Liver (tissue), 9 donors: Measurements from ENCODE around the gene PAPOLB. TPM values are rescaled to one million over a fixed set of nuclear protein-coding genes. Genes with fewer than 3 reads are reported as not detected.

Experiments used
- DNase-seq: peaks from one replicate; pipeline ENCODE4 v3.0.0-alpha.2; 2017; ENCODE audit warnings: low spot score
- H3K27ac ChIP-seq, 2 donors: one replicate each; pipeline ENCODE4 v1.7.0; 2013; ENCODE audit warnings: inconsistent platforms in 2 of 2, low read length in 2 of 2, control low read depth in 1 of 2, low read depth in 1 of 2, mild to moderate bottlenecking in 1 of 2
- H3K27me3 ChIP-seq, 4 donors: one replicate each; pipeline versions ENCODE4 v1.6.1 to v1.7.0; 2013; ENCODE audit warnings: low read length in 3 of 4, inconsistent platforms in 1 of 4, mild to moderate bottlenecking in 1 of 4, moderate library complexity in 1 of 4; ENCODE audit not compliant: control insufficient read depth in 4 of 4, insufficient read depth in 4 of 4
- H3K36me3 ChIP-seq, 4 donors: one replicate each; pipeline versions ENCODE4 v1.6.1 to v1.7.0; 2013; ENCODE audit warnings: low read length in 3 of 4, mild to moderate bottlenecking in 3 of 4, low read depth in 1 of 4, moderate library complexity in 1 of 4; ENCODE audit not compliant: control insufficient read depth in 4 of 4, insufficient read depth in 3 of 4
- H3K4me1 ChIP-seq, 4 donors: one replicate each; pipeline versions ENCODE4 v1.6.1 to v1.7.0; 2013; ENCODE audit warnings: low read length in 3 of 4, mild to moderate bottlenecking in 3 of 4, moderate library complexity in 1 of 4; ENCODE audit not compliant: control insufficient read depth in 4 of 4, insufficient read depth in 4 of 4
- H3K4me3 ChIP-seq, 3 donors: one replicate each; pipeline versions ENCODE4 v1.6.1 to v1.7.0; 2013; ENCODE audit warnings: low read length in 3 of 3, control low read depth in 1 of 3, low read depth in 1 of 3, mild to moderate bottlenecking in 1 of 3
- H3K9ac ChIP-seq, 2 donors: one replicate each; pipeline ENCODE4 v1.7.0; 2013; ENCODE audit warnings: low read length in 2 of 2, mild to moderate bottlenecking in 2 of 2, moderate library complexity in 2 of 2, control low read depth in 1 of 2, low read depth in 1 of 2
- H3K9me3 ChIP-seq, 4 donors: one replicate each; pipeline versions ENCODE4 v1.6.1 to v1.7.0; 2013; ENCODE audit warnings: low read length in 3 of 4; ENCODE audit not compliant: control insufficient read depth in 4 of 4
- EGR1 ChIP-seq, 2 donors: IDR thresholded peaks; 2 replicates each; pipeline ENCODE4 v1.6.1; 2016 to 2018; ENCODE audit warnings: antibody characterized with exemption in 2 of 2, low read depth in 2 of 2
- FOXA1 ChIP-seq: IDR thresholded peaks from 2 replicates; pipeline ENCODE4 v1.6.1; 2016; ENCODE audit warnings: antibody characterized with exemption
- FOXA2 ChIP-seq: IDR thresholded peaks from 2 replicates; pipeline ENCODE4 v1.6.1; 2016; ENCODE audit warnings: antibody characterized with exemption
- HNF4G ChIP-seq: IDR thresholded peaks from 2 replicates; pipeline ENCODE4 v1.6.1; 2016; ENCODE audit warnings: antibody characterized with exemption
- JUND ChIP-seq, 2 donors: IDR thresholded peaks; 2 replicates each; pipeline ENCODE4 v1.6.1; 2016; ENCODE audit warnings: antibody characterized with exemption in 2 of 2
- NR2F2 ChIP-seq: IDR thresholded peaks from 2 replicates; pipeline ENCODE4 v1.6.1; 2016; ENCODE audit warnings: antibody characterized with exemption
- RAD21 ChIP-seq, 2 donors: IDR thresholded peaks; 2 replicates each; pipeline ENCODE4 v1.6.1; 2016; ENCODE audit warnings: antibody characterized with exemption in 2 of 2, mild to moderate bottlenecking in 2 of 2
- RXRA ChIP-seq, 2 donors: IDR thresholded peaks; 2 replicates each; pipeline ENCODE4 v1.6.1; 2017 to 2018; ENCODE audit warnings: antibody characterized with exemption in 2 of 2, mild to moderate bottlenecking in 1 of 2
- TAF1 ChIP-seq: conservative IDR thresholded peaks from 2 replicates; pipeline ENCODE4 v1.6.1; 2016; ENCODE audit warnings: antibody characterized with exemption, mild to moderate bottlenecking
- YY1 ChIP-seq: IDR thresholded peaks from 2 replicates; pipeline ENCODE4 v1.6.1; 2016; ENCODE audit warnings: antibody characterized with exemption, mild to moderate bottlenecking
- WGBS: extraction: QIAGEN DNeasy Blood & Tissue Kit; methylation state at CpG from one replicate; pipeline ENCODE4 v1.1.7; 2013; 5-methylcytosine and 5-hydroxymethylcytosine counted together
- polyA plus RNA-seq, 2 donors: library from polyadenylated mRNA; stranded (reverse) in 1 of 2; unstranded in 1 of 2; fragments of 200-250 nt in 1 of 2; fragments of >200 nt in 1 of 2; fragmentation: Nextera tagmentation in 1 of 2; extraction: Ambion mirVana in 1 of 2; gene quantifications; one replicate each; pipeline versions ENCODE4 v1.2.1 to v1.2.3, GENCODE V29; 2013 to 2015
- total RNA-seq, 2 donors: library from RNA; depleted of rRNA; stranded (reverse); fragments of >200 nt; gene quantifications; one replicate each; pipeline ENCODE4 v1.2.3, GENCODE V29; 2014
- TF ChIP-seq, protein P1 (sequence below): IDR thresholded peaks from 2 replicates; pipeline ENCODE4 v1.6.1; 2016; ENCODE audit warnings: antibody characterized with exemption
- TF ChIP-seq, protein P2 (sequence below): fragments of 150-350 bp; IDR thresholded peaks from 2 replicates; pipeline ENCODE4 v1.5.1; 2017; ENCODE audit warnings: improper control_type of control experiment, low read depth, low read length; ENCODE audit not compliant: missing input control
- TF ChIP-seq, protein P3 (sequence below): IDR thresholded peaks from 2 replicates; pipeline ENCODE4 v1.6.1; 2016; ENCODE audit warnings: antibody characterized with exemption
- TF ChIP-seq, protein P4 (sequence below): IDR thresholded peaks from 2 replicates; pipeline ENCODE4 v1.6.1; 2016; ENCODE audit warnings: antibody characterized with exemption
- TF ChIP-seq, protein P5 (sequence below): IDR thresholded peaks from 2 replicates; pipeline ENCODE4 v1.6.1; 2016; ENCODE audit warnings: antibody characterized with exemption, mild to moderate bottlenecking
- donor health status: healthy.
- donor health status: healthy.
- donor health status: healthy.
- donor health status: healthy.
- donor health status: healthy.

Gene PAPOLB
- total and polyA plus RNA-seq, 4 donors, result 0.05 to 0.08 TPM; not detected in 2

DNA sequence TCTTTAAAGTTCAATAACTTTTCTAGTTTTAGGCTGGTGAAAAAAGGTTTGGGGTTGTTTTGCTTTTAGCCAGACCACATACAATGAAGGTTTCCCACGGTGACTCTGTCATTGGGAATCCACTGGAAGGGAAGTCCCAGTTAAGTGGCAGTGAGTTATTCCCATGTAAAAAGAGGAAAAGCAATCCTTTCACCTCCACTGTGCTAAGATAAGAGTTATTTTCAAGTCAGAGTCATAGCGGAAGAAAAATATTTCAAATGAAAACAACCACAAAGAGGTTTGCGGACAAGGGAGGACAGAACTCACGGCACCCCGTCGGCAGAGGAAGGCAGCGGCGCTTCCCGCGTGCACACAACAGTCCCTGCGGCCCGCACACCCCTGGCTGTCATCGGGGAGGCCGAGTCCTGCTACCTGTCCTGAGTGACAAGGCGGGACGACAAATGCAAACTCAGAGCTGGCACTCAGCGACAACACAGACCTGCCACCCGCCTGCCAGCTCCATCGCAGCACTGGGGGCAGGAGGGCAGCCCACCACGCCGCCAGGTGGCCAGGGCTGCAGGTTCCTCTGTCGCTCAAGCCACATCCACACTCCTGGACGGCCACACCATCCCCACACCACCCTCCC lies 9.3 kb upstream of the PAPOLB start:
- WGBS, result 71% methylated on average over 23 of the region's 23 CpGs
- H3K4me3 ChIP-seq, result no peak overlapping the region
- H3K36me3 ChIP-seq, result no peaks in the 10 kb centered on the region
- no peak for DNase-seq
- peaks cover 0 to 2% (median 0%) of the 10 kb centered on the region in 4 donors for H3K27me3 ChIP-seq
- H3K9ac ChIP-seq, result no peak overlapping the region
- TF ChIP-seq TAF1, result no peak
- TF ChIP-seq, protein P1, sequence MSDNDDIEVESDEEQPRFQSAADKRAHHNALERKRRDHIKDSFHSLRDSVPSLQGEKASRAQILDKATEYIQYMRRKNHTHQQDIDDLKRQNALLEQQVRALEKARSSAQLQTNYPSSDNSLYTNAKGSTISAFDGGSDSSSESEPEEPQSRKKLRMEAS, result no peak
- TF ChIP-seq, protein P2, sequence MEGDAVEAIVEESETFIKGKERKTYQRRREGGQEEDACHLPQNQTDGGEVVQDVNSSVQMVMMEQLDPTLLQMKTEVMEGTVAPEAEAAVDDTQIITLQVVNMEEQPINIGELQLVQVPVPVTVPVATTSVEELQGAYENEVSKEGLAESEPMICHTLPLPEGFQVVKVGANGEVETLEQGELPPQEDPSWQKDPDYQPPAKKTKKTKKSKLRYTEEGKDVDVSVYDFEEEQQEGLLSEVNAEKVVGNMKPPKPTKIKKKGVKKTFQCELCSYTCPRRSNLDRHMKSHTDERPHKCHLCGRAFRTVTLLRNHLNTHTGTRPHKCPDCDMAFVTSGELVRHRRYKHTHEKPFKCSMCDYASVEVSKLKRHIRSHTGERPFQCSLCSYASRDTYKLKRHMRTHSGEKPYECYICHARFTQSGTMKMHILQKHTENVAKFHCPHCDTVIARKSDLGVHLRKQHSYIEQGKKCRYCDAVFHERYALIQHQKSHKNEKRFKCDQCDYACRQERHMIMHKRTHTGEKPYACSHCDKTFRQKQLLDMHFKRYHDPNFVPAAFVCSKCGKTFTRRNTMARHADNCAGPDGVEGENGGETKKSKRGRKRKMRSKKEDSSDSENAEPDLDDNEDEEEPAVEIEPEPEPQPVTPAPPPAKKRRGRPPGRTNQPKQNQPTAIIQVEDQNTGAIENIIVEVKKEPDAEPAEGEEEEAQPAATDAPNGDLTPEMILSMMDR, result no peak
- TF ChIP-seq RXRA (IDR thresholded peaks at IDR 0.05), result no peak
- no peak for TF ChIP-seq EGR1 (IDR thresholded peaks at IDR 0.05; ENCODE audit: low read depth in 2 of 2)
- TF ChIP-seq HNF4G, result no peak
- no peak for TF ChIP-seq JUND (IDR thresholded peaks at IDR 0.05)
- TF ChIP-seq FOXA2, result no peak
- TF ChIP-seq, protein P3, sequence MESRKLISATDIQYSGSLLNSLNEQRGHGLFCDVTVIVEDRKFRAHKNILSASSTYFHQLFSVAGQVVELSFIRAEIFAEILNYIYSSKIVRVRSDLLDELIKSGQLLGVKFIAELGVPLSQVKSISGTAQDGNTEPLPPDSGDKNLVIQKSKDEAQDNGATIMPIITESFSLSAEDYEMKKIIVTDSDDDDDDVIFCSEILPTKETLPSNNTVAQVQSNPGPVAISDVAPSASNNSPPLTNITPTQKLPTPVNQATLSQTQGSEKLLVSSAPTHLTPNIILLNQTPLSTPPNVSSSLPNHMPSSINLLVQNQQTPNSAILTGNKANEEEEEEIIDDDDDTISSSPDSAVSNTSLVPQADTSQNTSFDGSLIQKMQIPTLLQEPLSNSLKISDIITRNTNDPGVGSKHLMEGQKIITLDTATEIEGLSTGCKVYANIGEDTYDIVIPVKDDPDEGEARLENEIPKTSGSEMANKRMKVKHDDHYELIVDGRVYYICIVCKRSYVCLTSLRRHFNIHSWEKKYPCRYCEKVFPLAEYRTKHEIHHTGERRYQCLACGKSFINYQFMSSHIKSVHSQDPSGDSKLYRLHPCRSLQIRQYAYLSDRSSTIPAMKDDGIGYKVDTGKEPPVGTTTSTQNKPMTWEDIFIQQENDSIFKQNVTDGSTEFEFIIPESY, result no peak
- no peak for TF ChIP-seq RAD21 (IDR thresholded peaks at IDR 0.05)
- TF ChIP-seq, protein P4, sequence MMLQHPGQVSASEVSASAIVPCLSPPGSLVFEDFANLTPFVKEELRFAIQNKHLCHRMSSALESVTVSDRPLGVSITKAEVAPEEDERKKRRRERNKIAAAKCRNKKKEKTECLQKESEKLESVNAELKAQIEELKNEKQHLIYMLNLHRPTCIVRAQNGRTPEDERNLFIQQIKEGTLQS, result no peak
- no peak for TF ChIP-seq NR2F2
- H3K9me3 ChIP-seq, result peaks cover 0 to 9% (median 4%) of the 10 kb centered on the region in 4 donors
- H3K27ac ChIP-seq, result no peak overlapping the region
- H3K4me1 ChIP-seq, result no peaks in the 10 kb centered on the region

DNA sequence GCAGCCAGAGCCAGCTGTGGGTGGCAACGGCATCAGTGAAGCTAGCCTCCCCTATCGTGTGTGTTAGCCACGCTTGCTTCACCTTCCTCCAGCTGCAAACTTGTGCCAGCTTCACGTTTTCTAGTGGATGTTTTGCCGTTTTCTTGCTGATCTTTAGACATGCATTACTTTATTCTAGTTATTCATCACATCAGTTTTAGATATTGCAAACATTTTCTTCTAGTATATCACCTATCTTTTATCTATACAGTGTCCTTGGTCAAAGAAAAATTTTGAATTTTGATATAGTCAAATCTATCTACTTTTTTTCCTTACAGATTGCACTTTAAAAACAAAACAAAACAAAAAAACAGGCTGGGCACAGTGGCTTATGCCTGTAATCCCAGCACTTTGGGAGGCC lies 6.7 kb upstream of the PAPOLB start:
- H3K27me3 ChIP-seq, result peaks cover 0 to 2% (median 0%) of the 10 kb centered on the region in 4 donors
- H3K27ac ChIP-seq, result no peak overlapping the region
- no peak overlapping the region for H3K9ac ChIP-seq
- WGBS, result 85% methylated on average over 5 of the region's 5 CpGs
- no peak overlapping the region for H3K4me3 ChIP-seq
- no peak for DNase-seq
- H3K9me3 ChIP-seq, result peaks cover 0 to 9% (median 4%) of the 10 kb centered on the region in 4 donors
- TF ChIP-seq, protein P2, result no peak
- no peak for TF ChIP-seq EGR1 (IDR thresholded peaks at IDR 0.05; ENCODE audit: low read depth in 2 of 2)
- no peak for TF ChIP-seq RXRA (IDR thresholded peaks at IDR 0.05)
- TF ChIP-seq, protein P5, sequence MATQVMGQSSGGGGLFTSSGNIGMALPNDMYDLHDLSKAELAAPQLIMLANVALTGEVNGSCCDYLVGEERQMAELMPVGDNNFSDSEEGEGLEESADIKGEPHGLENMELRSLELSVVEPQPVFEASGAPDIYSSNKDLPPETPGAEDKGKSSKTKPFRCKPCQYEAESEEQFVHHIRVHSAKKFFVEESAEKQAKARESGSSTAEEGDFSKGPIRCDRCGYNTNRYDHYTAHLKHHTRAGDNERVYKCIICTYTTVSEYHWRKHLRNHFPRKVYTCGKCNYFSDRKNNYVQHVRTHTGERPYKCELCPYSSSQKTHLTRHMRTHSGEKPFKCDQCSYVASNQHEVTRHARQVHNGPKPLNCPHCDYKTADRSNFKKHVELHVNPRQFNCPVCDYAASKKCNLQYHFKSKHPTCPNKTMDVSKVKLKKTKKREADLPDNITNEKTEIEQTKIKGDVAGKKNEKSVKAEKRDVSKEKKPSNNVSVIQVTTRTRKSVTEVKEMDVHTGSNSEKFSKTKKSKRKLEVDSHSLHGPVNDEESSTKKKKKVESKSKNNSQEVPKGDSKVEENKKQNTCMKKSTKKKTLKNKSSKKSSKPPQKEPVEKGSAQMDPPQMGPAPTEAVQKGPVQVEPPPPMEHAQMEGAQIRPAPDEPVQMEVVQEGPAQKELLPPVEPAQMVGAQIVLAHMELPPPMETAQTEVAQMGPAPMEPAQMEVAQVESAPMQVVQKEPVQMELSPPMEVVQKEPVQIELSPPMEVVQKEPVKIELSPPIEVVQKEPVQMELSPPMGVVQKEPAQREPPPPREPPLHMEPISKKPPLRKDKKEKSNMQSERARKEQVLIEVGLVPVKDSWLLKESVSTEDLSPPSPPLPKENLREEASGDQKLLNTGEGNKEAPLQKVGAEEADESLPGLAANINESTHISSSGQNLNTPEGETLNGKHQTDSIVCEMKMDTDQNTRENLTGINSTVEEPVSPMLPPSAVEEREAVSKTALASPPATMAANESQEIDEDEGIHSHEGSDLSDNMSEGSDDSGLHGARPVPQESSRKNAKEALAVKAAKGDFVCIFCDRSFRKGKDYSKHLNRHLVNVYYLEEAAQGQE, result no peak
- TF ChIP-seq, protein P3, result no peak
- no peak for TF ChIP-seq FOXA1
- TF ChIP-seq FOXA2, result no peak
- TF ChIP-seq, protein P1, result no peak
- TF ChIP-seq YY1, result no peak
- no peak for TF ChIP-seq TAF1
- no peak for TF ChIP-seq NR2F2
- TF ChIP-seq HNF4G, result no peak
- no peak for TF ChIP-seq JUND (IDR thresholded peaks at IDR 0.05)
- no peaks in the 10 kb centered on the region for H3K4me1 ChIP-seq
- no peaks in the 10 kb centered on the region for H3K36me3 ChIP-seq
